Erythroblast (primary cell): Measurements from ENCODE around the gene MARVELD3.

Experiments used
- GATA1 ChIP-seq: IDR thresholded peaks from 2 replicates; pipeline ENCODE4 v1.6.1; 2011; ENCODE audit warnings: low read depth, mild to moderate bottlenecking, control low read depth, low read length, moderate library complexity
- POLR2A ChIP-seq: IDR thresholded peaks from 2 replicates; pipeline ENCODE4 v1.6.1; 2011; ENCODE audit warnings: mild to moderate bottlenecking, low read length

DNA sequence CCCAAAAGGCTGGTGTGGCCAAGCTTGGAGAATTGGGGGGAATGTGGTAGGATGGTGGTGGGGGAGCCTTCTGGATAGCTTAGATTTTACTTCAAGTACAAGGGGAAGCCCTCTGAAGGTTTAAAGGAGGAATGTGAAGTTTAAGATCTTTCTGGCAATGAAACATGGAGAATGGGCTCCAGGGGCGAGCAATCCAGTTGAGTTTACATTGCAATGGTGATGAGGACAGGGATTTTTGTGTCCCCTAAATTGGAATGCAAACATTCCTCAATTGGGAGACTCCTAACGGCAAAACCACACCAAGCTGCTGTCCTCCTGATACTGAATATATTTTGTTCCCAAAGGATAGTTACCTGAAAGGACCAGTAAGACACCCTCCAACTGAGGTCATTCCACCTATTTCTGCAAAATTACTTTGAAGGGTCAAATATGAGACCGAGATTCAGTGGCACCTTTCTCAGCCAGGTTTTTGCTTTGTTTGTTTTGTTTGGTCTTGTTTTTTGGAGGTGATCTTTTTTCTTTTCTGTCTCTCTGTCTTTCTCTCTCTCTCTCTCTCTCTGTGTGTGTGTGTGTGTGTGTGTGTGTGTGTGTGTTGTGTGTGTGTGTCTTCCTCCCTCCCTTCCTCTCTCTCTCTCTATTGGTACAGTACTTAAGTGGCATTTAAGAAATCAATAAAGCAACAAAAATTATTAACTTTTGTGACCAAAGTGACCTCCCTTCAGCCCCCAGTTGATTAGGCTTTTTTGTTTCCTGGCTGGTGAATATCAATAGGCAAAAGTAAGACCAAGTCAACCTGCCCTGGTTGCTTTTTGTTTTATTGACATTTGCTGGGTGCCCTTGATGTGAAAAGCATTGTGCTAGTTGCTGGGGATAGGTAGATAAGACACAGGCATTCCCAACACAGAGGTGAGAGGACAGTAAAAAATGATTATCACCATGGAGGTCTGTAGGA lies 32.7 kb upstream of the MARVELD3 start:
- TF ChIP-seq POLR2A (no peak), GATA1 (no peak)
